HCT116 (cell line): ENCODE data around the gene ZFTA. TPM values are rescaled to one million over a fixed set of nuclear protein-coding genes. Genes with fewer than 3 reads are reported as not detected.

Source experiments
- ATAC-seq: fragments of 200-7000 bp; cut with Tn5 transposase; 2 replicates; pipeline ENCODE4 v1.9.1; 2020; ENCODE audit warnings: mild to moderate bottlenecking, moderate library complexity
- BruUV-seq: library from RNA; stranded (reverse); fragments of 400-500 nt; replicated peaks from 2 replicates; lab custom pipeline; 2021; lab: Mats Ljungman, UMichigan
- CTCF ChIA-PET: fragments of 300-600 bp; sonication (Branson Sonifier 250); formaldehyde crosslinking; loops from one replicate; lab custom pipeline; 2021; ENCODE audit warnings: antibody characterized with exemption; lab: Charles Lee
- POLR2A ChIA-PET: fragments of 300-600, 350-600 bp; sonication (Branson Sonifier 250); formaldehyde crosslinking; loops from one replicate; lab custom pipeline; 2021; ENCODE audit warnings: antibody characterized with exemption; lab: Charles Lee
- RAD21 ChIA-PET, 2 experiments: fragments of 300-600 bp; sonication (Branson Sonifier 250); formaldehyde crosslinking; loops; one replicate each; lab custom pipeline; 2023; ENCODE audit warnings: low total read pairs in 2 of 2; ENCODE audit not compliant: uncharacterized antibody in 2 of 2, unreplicated experiment in 2 of 2, low non-redundant PET in 1 of 2; lab: Charles Lee
- DNase-seq: peaks from one replicate; pipeline ENCODE4 v3.0.0-alpha.2; 2010; ENCODE audit warnings: low read depth, low spot score
- H2AFZ ChIP-seq: fragments of 200-600 bp; shearing (Covaris generic), sonication (generic); 2 replicates; pipeline ENCODE4 v1.6.1; 2017; ENCODE audit warnings: low read depth, mixed run types, mixed read lengths, antibody characterized with exemption, low read length; ENCODE audit not compliant: poor library complexity, severe bottlenecking
- H3K27ac ChIP-seq: 2 replicates; pipeline ENCODE4 v1.5.1; 2012; ENCODE audit warnings: low read depth, low read length
- H3K27me3 ChIP-seq: fragments of 200-600 bp; sonication (generic); 2 replicates; pipeline ENCODE4 v1.6.1; 2016; ENCODE audit warnings: mixed run types, low read length, mixed read lengths; ENCODE audit not compliant: insufficient read depth
- H3K36me3 ChIP-seq, 2 experiments: fragments of 200-500 bp in 1 of 2; fragments of 200-600 bp in 1 of 2; sonication (Bioruptor generic) in 1 of 2; sonication (generic) in 1 of 2; 2 replicates each; pipeline versions ENCODE4 v1.5.1 to v1.6.1; 2014 to 2016; ENCODE audit warnings: low read length in 2 of 2, inconsistent platforms in 1 of 2, mixed read lengths in 1 of 2, mixed run types in 1 of 2; ENCODE audit not compliant: insufficient read depth in 2 of 2, control insufficient read depth in 1 of 2
- H3K4me1 ChIP-seq, 2 experiments: fragments of 200-600 bp in 1 of 2; sonication (generic) in 1 of 2; 2 replicates each; pipeline versions ENCODE4 v1.5.1 to v1.6.1; 2012 to 2017; ENCODE audit warnings: low read length in 2 of 2, inconsistent platforms in 1 of 2, mild to moderate bottlenecking in 1 of 2, mixed read lengths in 1 of 2, mixed run types in 1 of 2, moderate library complexity in 1 of 2; ENCODE audit not compliant: insufficient read depth in 2 of 2, control insufficient read depth in 1 of 2
- H3K4me2 ChIP-seq: fragments of 200-600 bp; sonication (generic); 2 replicates; pipeline ENCODE4 v1.6.1; 2017; ENCODE audit warnings: mixed run types, low read length, mixed read lengths
- H3K4me3 ChIP-seq, 2 experiments: fragments of 200-600 bp in 1 of 2; sonication (generic) in 1 of 2; replicated peaks in 1 of 2; 2 replicates each; pipeline ENCODE4 v1.5.1; 2011 to 2016; ENCODE audit warnings: low read length in 2 of 2, control low read depth in 1 of 2, low read depth in 1 of 2, mild to moderate bottlenecking in 1 of 2, mixed read lengths in 1 of 2, mixed run types in 1 of 2
- H3K79me2 ChIP-seq: fragments of 200-600 bp; sonication (generic); 2 replicates; pipeline ENCODE4 v1.6.1; 2017; ENCODE audit warnings: mild to moderate bottlenecking, mixed run types, low read length, moderate library complexity, mixed read lengths; ENCODE audit not compliant: insufficient read depth
- H3K9ac ChIP-seq: fragments of 200-600 bp; sonication (generic); 2 replicates; pipeline ENCODE4 v1.6.1; 2016; ENCODE audit warnings: low read length, mixed read lengths
- H3K9me2 ChIP-seq: fragments of 200-600 bp; sonication (generic), shearing (Covaris generic); 2 replicates; pipeline ENCODE4 v1.6.1; 2017; ENCODE audit warnings: mixed run types, mild to moderate bottlenecking, moderate library complexity; ENCODE audit not compliant: insufficient read depth
- H3K9me3 ChIP-seq, 2 experiments: fragments of 200-500 bp in 1 of 2; fragments of 200-600 bp in 1 of 2; sonication (Bioruptor generic) in 1 of 2; sonication (generic) in 1 of 2; 2 replicates each; pipeline ENCODE4 v1.6.1; 2014 to 2017; ENCODE audit warnings: low read length in 2 of 2, mixed read lengths in 2 of 2, inconsistent platforms in 1 of 2, low read depth in 1 of 2, mild to moderate bottlenecking in 1 of 2, mixed run types in 1 of 2, moderate library complexity in 1 of 2; ENCODE audit not compliant: control insufficient read depth in 1 of 2, insufficient read depth in 1 of 2
- H4K20me1 ChIP-seq: fragments of 200-600 bp; sonication (generic), shearing (Covaris generic); 2 replicates; pipeline ENCODE4 v1.6.1; 2017; ENCODE audit warnings: mixed run types, mild to moderate bottlenecking, moderate library complexity; ENCODE audit not compliant: insufficient read depth
- ATF3 ChIP-seq: IDR thresholded peaks from 2 replicates; pipeline ENCODE4 v1.6.1; 2012
- CEBPB ChIP-seq: IDR thresholded peaks from 2 replicates; pipeline ENCODE4 v1.6.1; 2012; ENCODE audit warnings: low read depth
- CTCF ChIP-seq, 3 experiments: fragments of 200-600 bp in 1 of 3; sonication (generic) in 1 of 3; IDR thresholded peaks in 2 of 3; conservative IDR thresholded peaks in 1 of 3; 2 replicates each; pipeline ENCODE4 v1.5.1; 2012 to 2017; ENCODE audit warnings: low read depth in 2 of 3, low read length in 2 of 3, antibody characterized with exemption in 1 of 3, borderline replicate concordance in 1 of 3, control low read depth in 1 of 3, mild to moderate bottlenecking in 1 of 3, mixed read lengths in 1 of 3, mixed run types in 1 of 3, moderate library complexity in 1 of 3; ENCODE audit not compliant: insufficient read depth in 1 of 3
- EGR1 ChIP-seq: IDR thresholded peaks from 2 replicates; pipeline ENCODE4 v1.6.1; 2012; ENCODE audit warnings: low read depth
- ELF1 ChIP-seq: IDR thresholded peaks from 2 replicates; pipeline ENCODE4 v1.6.1; 2012; ENCODE audit warnings: low read depth, borderline replicate concordance
- EZH2 ChIP-seq: fragments of 200-600 bp; sonication (generic); IDR thresholded peaks from 2 replicates; pipeline ENCODE4 v1.6.1; 2017; ENCODE audit warnings: antibody characterized with exemption, mixed run types
- FOSL1 ChIP-seq: IDR thresholded peaks from 2 replicates; pipeline ENCODE4 v1.6.1; 2012; ENCODE audit warnings: low read depth
- POLR2AphosphoS5 ChIP-seq: IDR thresholded peaks from 2 replicates; pipeline ENCODE4 v1.6.1; 2011; ENCODE audit warnings: mild to moderate bottlenecking, low read depth, low read length, moderate library complexity
- RAD21 ChIP-seq: IDR thresholded peaks from 2 replicates; pipeline ENCODE4 v1.6.1; 2012; ENCODE audit warnings: low read depth, mild to moderate bottlenecking
- REST ChIP-seq: IDR thresholded peaks from 2 replicates; pipeline ENCODE4 v1.6.1; 2012; ENCODE audit warnings: low read depth
- TCF7L2 ChIP-seq: IDR thresholded peaks from 2 replicates; pipeline ENCODE4 v1.7.0; 2011; ENCODE audit warnings: borderline replicate concordance, inconsistent platforms; ENCODE audit not compliant: insufficient read depth, insufficient read length; ENCODE audit errors: extremely low read depth
- YY1 ChIP-seq: IDR thresholded peaks from 2 replicates; pipeline ENCODE4 v1.6.1; 2011; ENCODE audit warnings: low read length, low read depth, moderate library complexity, mild to moderate bottlenecking; ENCODE audit not compliant: insufficient replicate concordance; ENCODE audit errors: extremely low read depth
- ZBTB33 ChIP-seq: IDR thresholded peaks from 2 replicates; pipeline ENCODE4 v1.6.1; 2011; ENCODE audit warnings: mild to moderate bottlenecking, low read length, moderate library complexity; ENCODE audit not compliant: insufficient replicate concordance; ENCODE audit errors: extremely low read depth
- ZFX ChIP-seq: fragments of 450-650 bp; IDR thresholded peaks from 2 replicates; pipeline ENCODE4 v1.6.1; 2017
- intact Hi-C: fragments of 100-400 bp; cut with micrococcal nuclease; formaldehyde crosslinking; loops from 2 replicates; pipeline ENCODE4 v1.10.0; 2022
- total RNA-seq: library from RNA; stranded (reverse); gene quantifications from one replicate; pipeline ENCODE4 v1.2.1, GENCODE V29; 2021; ENCODE audit not compliant: unreplicated experiment

Gene ZFTA
- total RNA-seq, 1 experiment from 2014 or later, result 14.7 TPM

GRCh38 chr11:63745304-63746170 lies 23.0 kb downstream of the ZFTA start:
- CTCF ChIA-PET, result no interaction called here
- Histone ChIP-seq H3K9me3 (no peaks in the 10 kb centered on the region), H3K27me3 (no peaks in the 10 kb centered on the region), H3K4me1 (no peaks in the 10 kb centered on the region), H3K36me3 (peaks cover 0 to 2% of the 10 kb centered on the region in 2 experiments; a peak in 1 of 4 replicates), H3K79me2 (peaks cover 15% of the 10 kb centered on the region; the same call in 1 of the 2 replicates), H3K27ac (no peak overlapping the region), H4K20me1 (no peaks in the 10 kb centered on the region), H3K4me3 (no peak overlapping the region), H3K9me2 (no peaks in the 10 kb centered on the region), H2AFZ (no peak overlapping the region), H3K4me2 (no peak overlapping the region), H3K9ac (no peak overlapping the region)
- DNase-seq, result no peak
- peak; percentile 85 for ATAC-seq
- POLR2A ChIA-PET, result no interaction called here
- BruUV-seq, result no TSS peak
- intact Hi-C loops, result no loop called here
- RAD21 ChIA-PET, result no interaction called here
- TF ChIP-seq RAD21 (peak; percentile 42; the same call in 1 of the 2 replicates), ZFX (no peak), CTCF (IDR thresholded peaks at IDR 0.05 in 2 of 3, conservative IDR thresholded peaks at IDR 0.05 in 1 of 3; ENCODE audit: borderline replicate concordance in 1 of 3, insufficient read depth in 1 of 3, low read depth in 2 of 3, low read length in 2 of 3) (peak in 2 of 3 experiments; percentile 29 to 31; a peak in 2 of 6 replicates), POLR2AphosphoS5 (no peak), EGR1 (no peak), FOSL1 (no peak), TCF7L2 (no peak), YY1 (no peak), ATF3 (no peak), ZBTB33 (no peak), EZH2 (no peak), ELF1 (no peak), REST (no peak), CEBPB (no peak)
